Measurements from ENCODE around the gene SHOC1. TPM values are rescaled to one million over a fixed set of nuclear protein-coding genes. Genes with fewer than 3 reads are reported as not detected.

The SHOC1 gene
- total and polyA plus RNA-seq, 12 donors, result 0.11 to 8.2 (median 3.2) TPM

DNA sequence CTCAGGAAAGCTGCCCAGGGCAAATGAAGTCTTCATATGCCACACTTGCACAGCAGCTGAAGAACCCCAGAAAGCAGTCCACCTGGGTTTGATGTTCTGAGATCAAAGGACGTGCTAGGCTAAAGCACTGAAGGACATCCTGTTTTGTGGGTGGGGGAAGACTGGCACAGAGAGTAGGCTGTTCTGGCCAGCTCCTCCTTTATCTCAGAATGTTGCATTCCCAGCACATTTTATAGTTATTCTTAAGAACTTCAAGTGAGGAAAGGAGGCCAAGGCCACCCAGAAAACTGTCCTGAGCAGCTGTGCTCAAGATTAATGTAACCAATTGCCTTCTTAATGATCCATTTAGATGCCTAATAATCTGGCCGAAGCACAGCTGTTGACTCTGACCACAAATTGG lies 10.9 kb downstream of the SHOC1 start:
- Histone ChIP-seq H3K27ac (peak overlapping the region in 2 of 5 donors; percentile 29 to 47), H3K9me3 (replicated peaks in 1 of 3) (no peaks in the 10 kb centered on the region), H3K4me3 (no peak overlapping the region), H3K36me3 (replicated peaks in 1 of 2) (no peaks in the 10 kb centered on the region), H3K4me1 (replicated peaks in 1 of 2) (peaks cover 7 to 8% of the 10 kb centered on the region in 2 donors), H3K27me3 (no peaks in the 10 kb centered on the region)
- TF ChIP-seq, protein P1, sequence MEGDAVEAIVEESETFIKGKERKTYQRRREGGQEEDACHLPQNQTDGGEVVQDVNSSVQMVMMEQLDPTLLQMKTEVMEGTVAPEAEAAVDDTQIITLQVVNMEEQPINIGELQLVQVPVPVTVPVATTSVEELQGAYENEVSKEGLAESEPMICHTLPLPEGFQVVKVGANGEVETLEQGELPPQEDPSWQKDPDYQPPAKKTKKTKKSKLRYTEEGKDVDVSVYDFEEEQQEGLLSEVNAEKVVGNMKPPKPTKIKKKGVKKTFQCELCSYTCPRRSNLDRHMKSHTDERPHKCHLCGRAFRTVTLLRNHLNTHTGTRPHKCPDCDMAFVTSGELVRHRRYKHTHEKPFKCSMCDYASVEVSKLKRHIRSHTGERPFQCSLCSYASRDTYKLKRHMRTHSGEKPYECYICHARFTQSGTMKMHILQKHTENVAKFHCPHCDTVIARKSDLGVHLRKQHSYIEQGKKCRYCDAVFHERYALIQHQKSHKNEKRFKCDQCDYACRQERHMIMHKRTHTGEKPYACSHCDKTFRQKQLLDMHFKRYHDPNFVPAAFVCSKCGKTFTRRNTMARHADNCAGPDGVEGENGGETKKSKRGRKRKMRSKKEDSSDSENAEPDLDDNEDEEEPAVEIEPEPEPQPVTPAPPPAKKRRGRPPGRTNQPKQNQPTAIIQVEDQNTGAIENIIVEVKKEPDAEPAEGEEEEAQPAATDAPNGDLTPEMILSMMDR (IDR thresholded peaks at IDR 0.05), result no peak
- TF ChIP-seq POLR2A (IDR thresholded peaks at IDR 0.05), result no peak
- WGBS, 4 donors, result 28 to 40% (median 33%) methylated on average over 2 of the region's 2 CpGs
- intact Hi-C loops (cut with DNase I), result no loop called here
- DNase-seq, result peak in 4 of 7 donors; percentile 22 to 27 (median 26)

DNA sequence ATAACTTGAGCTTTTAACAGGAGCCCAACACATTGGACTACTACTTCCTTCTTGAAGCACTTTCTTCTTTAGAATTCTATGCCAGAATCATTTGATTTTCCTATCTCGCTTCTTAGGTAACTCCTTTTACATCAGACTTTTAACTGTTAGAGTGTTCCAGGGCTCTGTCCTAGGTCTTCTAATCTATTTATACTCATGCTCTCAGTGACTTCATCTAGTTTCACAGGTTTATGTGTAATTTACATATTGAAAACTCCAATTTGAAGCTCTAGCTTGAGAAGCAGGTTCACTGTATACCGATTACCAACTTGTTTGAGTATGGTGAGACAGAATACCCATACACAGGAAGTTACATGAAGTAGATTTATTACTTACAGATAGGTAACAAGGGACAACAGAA lies 11.3 kb downstream of the SHOC1 start:
- H3K27me3 ChIP-seq, result no peaks in the 10 kb centered on the region
- no peaks in the 10 kb centered on the region for H3K9me3 ChIP-seq (replicated peaks in 1 of 3)
- H3K36me3 ChIP-seq (replicated peaks in 1 of 2), result no peaks in the 10 kb centered on the region
- no peak for TF ChIP-seq POLR2A (IDR thresholded peaks at IDR 0.05)
- TF ChIP-seq, protein P1 (IDR thresholded peaks at IDR 0.05), result no peak
- peak overlapping the region in 2 of 5 donors; percentile 29 to 47 for H3K27ac ChIP-seq
- no peak for DNase-seq
- H3K4me1 ChIP-seq (replicated peaks in 1 of 2), result peaks cover 7 to 8% of the 10 kb centered on the region in 2 donors
- intact Hi-C loops (cut with DNase I), result no loop called here
- WGBS, 4 donors, result 65 to 72% (median 68%) methylated on average over 2 of the region's 2 CpGs
- no peak overlapping the region for H3K4me3 ChIP-seq

DNA sequence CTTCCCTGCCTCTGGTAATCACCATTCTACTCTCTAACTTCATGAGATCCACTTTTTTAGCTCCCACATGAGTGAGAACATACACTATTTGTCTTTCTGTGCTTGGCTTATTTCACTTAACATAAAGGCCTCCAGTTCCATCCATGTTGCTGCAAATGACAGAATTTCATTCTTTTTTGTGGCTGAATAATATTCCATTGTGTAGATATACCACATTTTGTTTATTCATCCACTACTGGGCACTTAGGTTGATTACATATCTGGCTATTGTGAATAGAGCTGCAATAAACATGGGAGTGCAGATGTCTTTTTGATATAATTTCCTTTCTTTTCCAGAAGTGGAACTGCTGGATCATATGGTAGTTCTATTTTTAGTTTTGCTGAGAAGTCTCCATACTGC lies 28.7 kb downstream of the SHOC1 start:
- no peaks in the 10 kb centered on the region for H3K27me3 ChIP-seq
- H3K9me3 ChIP-seq (replicated peaks in 1 of 3), result no peaks in the 10 kb centered on the region
- intact Hi-C loops (cut with DNase I), result loop anchor here in 1 of 2 donors (10.0 kb wide), 1 partner anchor 129 kb away; the partner anchor contains the start of gene UGCG
- H3K27ac ChIP-seq, result no peak overlapping the region
- no peaks in the 10 kb centered on the region for H3K4me1 ChIP-seq (replicated peaks in 1 of 2)
- TF ChIP-seq POLR2A (IDR thresholded peaks at IDR 0.05), result no peak
- TF ChIP-seq, protein P1 (IDR thresholded peaks at IDR 0.05), result no peak
- no peak for DNase-seq
- no peaks in the 10 kb centered on the region for H3K36me3 ChIP-seq (replicated peaks in 1 of 2)
- H3K4me3 ChIP-seq, result no peak overlapping the region

DNA sequence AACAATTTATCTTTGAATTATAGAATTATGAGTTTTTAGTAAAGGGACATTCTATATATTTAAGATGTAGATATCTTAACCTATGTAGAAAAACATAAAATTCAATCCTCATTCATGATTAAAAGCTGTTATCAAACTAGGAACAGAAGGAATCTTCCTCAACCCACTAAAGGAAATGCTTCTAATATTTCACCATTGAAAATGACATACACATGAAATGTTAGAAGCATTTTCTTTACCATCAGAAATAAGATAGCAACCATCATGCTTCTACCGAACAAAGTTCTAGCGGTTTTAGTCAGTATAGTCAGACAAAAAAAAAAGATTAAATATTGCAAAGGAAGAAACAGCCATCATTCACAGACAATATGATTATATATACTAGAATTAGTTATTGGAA lies 32.2 kb downstream of the SHOC1 start:
- peaks cover 0 to 5% of the 10 kb centered on the region in 2 donors for H3K4me1 ChIP-seq (replicated peaks in 1 of 2)
- TF ChIP-seq POLR2A (IDR thresholded peaks at IDR 0.05), result no peak
- TF ChIP-seq, protein P1 (IDR thresholded peaks at IDR 0.05), result no peak
- H3K27ac ChIP-seq, result no peak overlapping the region
- WGBS, 4 donors, result 0 to 51% (median 0%) methylated on average over 2 of the region's 2 CpGs
- no peaks in the 10 kb centered on the region for H3K36me3 ChIP-seq (replicated peaks in 1 of 2)
- intact Hi-C loops (cut with DNase I), result loop anchor here in 1 of 2 donors (10.0 kb wide), 1 partner anchor 132 kb away; the partner anchor contains the start of gene UGCG
- no peak overlapping the region for H3K4me3 ChIP-seq
- DNase-seq, result no peak
- no peaks in the 10 kb centered on the region for H3K9me3 ChIP-seq (replicated peaks in 1 of 3)
- H3K27me3 ChIP-seq, result no peaks in the 10 kb centered on the region
